Panc1 (cell line): ENCODE data around the gene KHDRBS2. TPM values are rescaled to one million over a fixed set of nuclear protein-coding genes. Genes with fewer than 3 reads are reported as not detected.

Experiments
- ATAC-seq: fragments of 200-7000 bp; cut with Tn5 transposase; 2 replicates; pipeline ENCODE4 v1.9.1; 2020; ENCODE audit warnings: mild to moderate bottlenecking, moderate library complexity
- BruUV-seq: library from RNA; stranded (reverse); fragments of 400-500 nt; replicated peaks from 2 replicates; lab custom pipeline; 2021; lab: Mats Ljungman, UMichigan
- CTCF ChIA-PET: fragments of 300-600 bp; sonication (Branson Sonifier 250); formaldehyde crosslinking; loops from one replicate; lab custom pipeline; 2022; ENCODE audit warnings: antibody characterized with exemption; lab: Charles Lee
- POLR2A ChIA-PET: fragments of 300-600 bp; sonication (Branson Sonifier 250); formaldehyde crosslinking; loops from one replicate; lab custom pipeline; 2022; ENCODE audit warnings: antibody characterized with exemption; lab: Charles Lee
- DNase-seq: peaks from one replicate; pipeline ENCODE4 v3.0.0-alpha.2; 2010; ENCODE audit warnings: low read depth, low spot score
- H3K27ac ChIP-seq: 2 replicates; pipeline ENCODE4 v1.5.1; 2011; ENCODE audit warnings: mild to moderate bottlenecking, low read length, inconsistent platforms
- H3K27me3 ChIP-seq: fragments of 200-500 bp; sonication (Bioruptor generic); 2 replicates; pipeline ENCODE4 v1.6.0; 2014; ENCODE audit warnings: low read length, inconsistent platforms; ENCODE audit not compliant: control insufficient read depth, insufficient read depth
- H3K36me3 ChIP-seq: fragments of 200-500 bp; sonication (Bioruptor generic); 2 replicates; pipeline ENCODE4 v1.5.1; 2014; ENCODE audit warnings: inconsistent platforms, mild to moderate bottlenecking, low read length, moderate library complexity; ENCODE audit not compliant: control insufficient read depth, insufficient read depth
- H3K4me1 ChIP-seq: 2 replicates; pipeline ENCODE4 v1.5.1; 2011; ENCODE audit warnings: inconsistent platforms, mild to moderate bottlenecking, low read length, moderate library complexity; ENCODE audit not compliant: control insufficient read depth, insufficient read depth
- H3K4me3 ChIP-seq, 2 experiments: 2 replicates each; pipeline ENCODE4 v1.5.1; 2011 to 2012; ENCODE audit warnings: low read depth in 2 of 2, low read length in 2 of 2, mild to moderate bottlenecking in 2 of 2, inconsistent platforms in 1 of 2, moderate library complexity in 1 of 2
- H3K9me3 ChIP-seq: fragments of 200-500 bp; sonication (Bioruptor generic); 2 replicates; pipeline ENCODE4 v1.5.1; 2014; ENCODE audit warnings: low read depth, mild to moderate bottlenecking, inconsistent platforms, low read length, moderate library complexity; ENCODE audit not compliant: control insufficient read depth, insufficient read depth
- CTCF ChIP-seq: fragments of 450-650 bp; IDR thresholded peaks from 2 replicates; pipeline ENCODE4 v1.5.1; 2017; ENCODE audit warnings: mild to moderate bottlenecking
- POLR2AphosphoS5 ChIP-seq: IDR thresholded peaks from 2 replicates; pipeline ENCODE4 v1.6.1; 2012; ENCODE audit warnings: mild to moderate bottlenecking, low read depth, low read length, moderate library complexity
- REST ChIP-seq, 2 experiments: IDR thresholded peaks; 2 replicates each; pipeline ENCODE4 v1.6.1; 2011 to 2012; ENCODE audit warnings: low read depth in 2 of 2, control low read depth in 1 of 2, low read length in 1 of 2, mild to moderate bottlenecking in 1 of 2, moderate library complexity in 1 of 2; ENCODE audit not compliant: insufficient read depth in 1 of 2
- SIN3A ChIP-seq: IDR thresholded peaks from 2 replicates; pipeline ENCODE4 v1.6.1; 2012; ENCODE audit warnings: low read depth, mild to moderate bottlenecking, low read length, moderate library complexity, borderline replicate concordance; ENCODE audit not compliant: insufficient read depth
- TCF7L2 ChIP-seq: IDR thresholded peaks from 2 replicates; pipeline ENCODE4 v1.6.1; 2011; ENCODE audit warnings: mild to moderate bottlenecking, low read depth, low read length, inconsistent platforms
- in situ Hi-C: cut with HindIII; loops from 2 replicates; pipeline ENCODE4 v1.10.0; 2016; ENCODE audit warnings: low sequenced_read_pairs, low pct_unique_long_range_greater_than_20kb
- intact Hi-C: fragments of 100-400 bp; cut with micrococcal nuclease; formaldehyde crosslinking; loops from one replicate; pipeline ENCODE4 v1.10.0; 2022; ENCODE audit not compliant: unreplicated experiment
- total RNA-seq: library from RNA; stranded (reverse); gene quantifications from one replicate; pipeline ENCODE4 v1.2.1, GENCODE V29; 2021; ENCODE audit not compliant: unreplicated experiment

Gene KHDRBS2
- total RNA-seq, 1 experiment from 2014 or later = not detected

DNA sequence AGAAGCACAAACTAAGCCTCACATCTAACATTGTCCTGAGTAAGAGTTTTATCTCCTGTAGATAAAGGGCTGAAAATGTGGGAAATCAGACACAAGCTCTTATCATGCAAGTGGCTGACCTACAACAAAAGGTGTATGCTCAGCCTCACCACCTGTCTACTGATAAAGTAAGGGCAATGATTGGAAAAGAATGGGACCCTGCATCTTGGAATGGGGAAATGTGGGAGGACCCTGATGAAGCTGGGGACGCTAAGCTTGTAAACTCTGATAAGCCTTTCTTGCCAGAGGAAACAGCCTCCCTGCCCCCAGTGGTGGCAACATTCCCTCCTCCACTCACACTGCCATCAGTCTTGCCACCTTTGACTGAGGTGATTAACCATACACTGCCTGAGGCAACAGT is 166.6 kb downstream of the KHDRBS2 start:
- Histone ChIP-seq H3K27me3 (no peaks in the 10 kb centered on the region), H3K36me3 (no peaks in the 10 kb centered on the region), H3K27ac (no peak overlapping the region), H3K9me3 (no peaks in the 10 kb centered on the region; the same call in 1 of the 2 replicates), H3K4me1 (no peaks in the 10 kb centered on the region), H3K4me3 (no peak overlapping the region)
- intact Hi-C loops (no loop called here), in situ Hi-C loops (no loop called here)
- POLR2A ChIA-PET = no interaction called here
- DNase-seq = no peak
- no TSS peak for BruUV-seq
- CTCF ChIA-PET = no interaction called here
- no peak for TF ChIP-seq REST (IDR thresholded peaks at IDR 0.05; ENCODE audit: insufficient read depth in 1 of 2, low read depth in 2 of 2, low read length in 1 of 2)
- TF ChIP-seq POLR2AphosphoS5 = no peak
- TF ChIP-seq CTCF = no peak
- TF ChIP-seq SIN3A = no peak
- no peak for TF ChIP-seq TCF7L2
- ATAC-seq = no peak

DNA sequence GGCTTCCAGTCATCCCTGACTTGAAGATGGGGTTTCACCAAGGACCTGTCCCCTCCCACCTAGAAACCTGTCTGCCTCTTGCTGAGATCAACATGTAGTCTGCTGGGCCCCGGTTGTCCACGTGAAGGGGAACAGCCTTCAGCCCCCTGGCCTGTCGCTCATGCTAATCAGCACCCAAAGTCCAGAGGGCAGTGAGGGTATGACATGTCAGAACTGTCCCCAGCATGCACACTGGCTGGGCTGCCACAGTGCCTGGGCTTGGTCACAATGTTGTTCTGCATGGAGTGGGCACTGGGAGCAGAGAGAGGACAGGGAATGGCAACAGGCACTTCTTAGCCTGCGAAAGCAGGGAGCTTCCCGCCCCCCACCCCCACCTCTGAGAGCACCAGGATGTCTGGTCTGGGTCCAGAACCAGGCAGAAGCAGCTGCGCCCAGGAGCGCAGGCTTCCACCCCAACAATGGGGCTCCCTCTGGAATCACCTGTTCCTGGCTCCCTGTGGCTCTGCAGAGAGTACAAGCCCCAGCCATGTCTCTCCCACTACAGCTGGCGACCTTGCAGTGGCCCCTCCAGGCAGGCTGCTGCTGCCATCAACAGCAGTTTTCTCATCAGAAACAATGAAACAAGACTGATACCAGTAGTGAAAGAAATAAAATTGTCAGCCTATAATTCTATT is 182.7 kb downstream of the KHDRBS2 start:
- CTCF ChIA-PET = no interaction called here
- Histone ChIP-seq H3K27ac (no peak overlapping the region), H3K27me3 (no peaks in the 10 kb centered on the region), H3K9me3 (no peaks in the 10 kb centered on the region), H3K4me1 (no peaks in the 10 kb centered on the region), H3K4me3 (no peak overlapping the region), H3K36me3 (no peaks in the 10 kb centered on the region)
- no peak for TF ChIP-seq POLR2AphosphoS5
- in situ Hi-C loops (no loop called here), intact Hi-C loops (no loop called here)
- BruUV-seq = no TSS peak
- ATAC-seq = no peak
- no peak for DNase-seq
- POLR2A ChIA-PET = no interaction called here

DNA sequence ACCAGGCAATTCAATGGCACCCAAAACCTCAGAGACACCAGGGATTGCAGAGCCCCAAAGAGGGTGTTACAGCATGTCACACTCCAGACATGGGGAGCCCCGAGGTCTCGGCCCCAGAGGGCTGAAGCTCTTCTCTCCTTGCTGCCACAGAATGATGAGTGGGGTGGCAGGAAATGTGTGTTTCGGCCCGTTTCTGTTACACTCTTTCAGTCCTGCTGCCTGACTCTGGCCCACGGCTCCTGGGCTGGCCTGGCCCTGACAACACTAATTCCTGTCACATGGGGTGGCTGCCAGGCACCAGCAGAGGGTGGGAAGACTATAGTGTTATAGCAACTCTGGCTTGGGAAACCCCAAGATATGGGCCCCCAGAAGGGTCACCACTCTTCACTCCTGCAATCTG is 183.6 kb downstream of the KHDRBS2 start:
- BruUV-seq = no TSS peak
- ATAC-seq (no peak), DNase-seq (no peak)
- ChIA-PET POLR2A (no interaction called here), CTCF (no interaction called here)
- Histone ChIP-seq H3K4me1 (no peaks in the 10 kb centered on the region), H3K36me3 (no peaks in the 10 kb centered on the region), H3K27ac (no peak overlapping the region), H3K27me3 (no peaks in the 10 kb centered on the region), H3K4me3 (no peak overlapping the region), H3K9me3 (no peaks in the 10 kb centered on the region)
- intact Hi-C loops (no loop called here), in situ Hi-C loops (no loop called here)
- no peak for TF ChIP-seq TCF7L2
- no peak for TF ChIP-seq REST (IDR thresholded peaks at IDR 0.05; ENCODE audit: insufficient read depth in 1 of 2, low read depth in 2 of 2, low read length in 1 of 2)
- no peak for TF ChIP-seq SIN3A
- no peak for TF ChIP-seq POLR2AphosphoS5
- TF ChIP-seq CTCF = no peak
